ENCODE measurements around the gene PUM2.
A peak's percentile ranks its signal among the peaks of the same experiment; 100 is the strongest.
"Not testable (repeated sequence)": the region's sequence is repeated elsewhere in the genome, so short reads cannot be mapped to it uniquely, and the experiment has no call there.

PUM2 gene

DNA sequence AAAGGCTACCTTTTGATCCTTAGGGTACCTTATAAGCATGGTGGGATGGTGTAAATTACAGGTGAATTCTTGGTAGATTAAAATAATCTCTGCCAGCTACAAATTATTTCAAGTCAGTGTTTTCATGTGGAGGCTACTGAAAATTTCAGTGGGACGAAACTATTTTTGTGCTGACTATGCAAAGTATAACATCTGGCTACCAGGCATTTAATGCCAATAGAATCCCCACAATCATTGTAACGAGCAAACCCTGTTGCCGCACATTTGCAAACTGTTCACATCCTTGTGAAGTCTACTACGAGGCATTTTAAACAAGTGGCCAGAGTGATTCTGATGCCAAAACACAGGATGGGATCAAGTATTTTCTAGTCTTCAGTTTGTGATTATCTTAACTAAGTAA lies 77.6 kb downstream of the PUM2 start:
- DNase-seq (ENCODE audit: insufficient read length, low spot score) (no peak), FAIRE-seq (no peak)
- TF ChIP-seq, protein P1, sequence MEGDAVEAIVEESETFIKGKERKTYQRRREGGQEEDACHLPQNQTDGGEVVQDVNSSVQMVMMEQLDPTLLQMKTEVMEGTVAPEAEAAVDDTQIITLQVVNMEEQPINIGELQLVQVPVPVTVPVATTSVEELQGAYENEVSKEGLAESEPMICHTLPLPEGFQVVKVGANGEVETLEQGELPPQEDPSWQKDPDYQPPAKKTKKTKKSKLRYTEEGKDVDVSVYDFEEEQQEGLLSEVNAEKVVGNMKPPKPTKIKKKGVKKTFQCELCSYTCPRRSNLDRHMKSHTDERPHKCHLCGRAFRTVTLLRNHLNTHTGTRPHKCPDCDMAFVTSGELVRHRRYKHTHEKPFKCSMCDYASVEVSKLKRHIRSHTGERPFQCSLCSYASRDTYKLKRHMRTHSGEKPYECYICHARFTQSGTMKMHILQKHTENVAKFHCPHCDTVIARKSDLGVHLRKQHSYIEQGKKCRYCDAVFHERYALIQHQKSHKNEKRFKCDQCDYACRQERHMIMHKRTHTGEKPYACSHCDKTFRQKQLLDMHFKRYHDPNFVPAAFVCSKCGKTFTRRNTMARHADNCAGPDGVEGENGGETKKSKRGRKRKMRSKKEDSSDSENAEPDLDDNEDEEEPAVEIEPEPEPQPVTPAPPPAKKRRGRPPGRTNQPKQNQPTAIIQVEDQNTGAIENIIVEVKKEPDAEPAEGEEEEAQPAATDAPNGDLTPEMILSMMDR (IDR thresholded peaks at IDR 0.05; ENCODE audit: insufficient read depth, missing control alignments): no peak

DNA sequence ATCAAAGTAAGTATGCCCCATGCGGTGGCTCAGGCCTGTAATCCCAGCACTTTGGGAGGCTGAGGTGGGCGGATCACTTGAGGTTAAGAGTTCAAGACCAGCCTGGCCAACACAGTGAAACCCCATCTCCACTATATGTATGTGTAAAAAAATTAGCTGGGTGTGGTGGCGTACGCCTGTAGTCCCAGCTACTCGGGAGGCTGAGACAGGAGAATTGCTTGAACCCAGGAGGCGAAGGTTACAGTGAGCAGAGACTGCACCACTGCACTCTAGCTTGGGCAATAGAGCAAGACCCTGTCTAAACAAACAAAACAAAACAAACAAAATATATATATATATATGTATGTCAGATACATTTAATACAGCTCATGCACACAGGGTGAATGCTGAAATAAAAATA lies 82.3 kb downstream of the PUM2 start:
- not testable (repeated sequence) for FAIRE-seq; DNase-seq (ENCODE audit: insufficient read length, low spot score)

DNA sequence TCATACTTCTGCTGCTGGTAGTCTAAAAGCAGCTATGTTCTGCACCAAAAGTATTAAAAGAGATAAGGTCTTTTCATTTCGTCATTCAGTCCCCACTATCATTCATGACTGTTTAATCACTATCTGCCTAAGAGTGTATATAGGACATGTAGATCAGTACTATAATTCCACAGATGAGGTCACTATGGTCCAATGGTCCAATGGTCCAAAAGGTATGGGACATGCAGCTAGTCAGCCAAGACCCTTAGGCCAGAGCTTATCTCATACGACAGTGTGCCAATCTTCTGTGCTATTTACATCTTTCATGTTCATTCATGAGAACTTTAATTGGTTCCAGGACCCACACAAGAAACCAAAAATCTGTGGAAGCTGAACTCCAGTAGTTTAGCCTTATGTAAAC lies 83.1 kb downstream of the PUM2 start:
- FAIRE-seq (peak; percentile 25), DNase-seq (ENCODE audit: insufficient read length, low spot score) (no peak)
- TF ChIP-seq, protein P1 (IDR thresholded peaks at IDR 0.05; ENCODE audit: insufficient read depth, missing control alignments): no peak

- no peak for FAIRE-seq
- TF ChIP-seq, protein P1 (IDR thresholded peaks at IDR 0.05; ENCODE audit: insufficient read depth, missing control alignments): no peak
- no peak for DNase-seq (ENCODE audit: insufficient read length, low spot score)
Observed at GRCh38 chr2:20264629-20265028, 86.0 kb downstream of the PUM2 start.

DNA sequence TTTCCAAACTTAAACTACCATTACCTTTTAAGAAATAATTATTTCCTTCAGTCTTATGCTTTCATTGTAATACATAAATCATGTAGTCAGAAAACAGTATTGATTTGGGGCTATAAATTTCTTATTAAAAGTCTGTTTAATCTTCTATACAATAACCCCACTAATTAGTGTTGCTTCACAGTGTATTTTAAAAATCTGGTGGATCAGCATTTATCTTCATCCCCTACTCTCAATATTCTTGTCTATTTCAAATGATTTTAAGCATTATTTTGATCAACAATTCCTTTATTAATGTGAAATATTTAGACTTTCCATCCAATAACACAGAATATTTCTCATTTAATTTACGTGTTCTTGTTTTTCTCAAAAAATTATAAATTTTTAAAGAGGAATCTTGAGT lies 93.2 kb downstream of the PUM2 start:
- TF ChIP-seq, protein P1 (IDR thresholded peaks at IDR 0.05; ENCODE audit: insufficient read depth, missing control alignments): no peak
- FAIRE-seq (no peak), DNase-seq (ENCODE audit: insufficient read length, low spot score) (no peak)

DNA sequence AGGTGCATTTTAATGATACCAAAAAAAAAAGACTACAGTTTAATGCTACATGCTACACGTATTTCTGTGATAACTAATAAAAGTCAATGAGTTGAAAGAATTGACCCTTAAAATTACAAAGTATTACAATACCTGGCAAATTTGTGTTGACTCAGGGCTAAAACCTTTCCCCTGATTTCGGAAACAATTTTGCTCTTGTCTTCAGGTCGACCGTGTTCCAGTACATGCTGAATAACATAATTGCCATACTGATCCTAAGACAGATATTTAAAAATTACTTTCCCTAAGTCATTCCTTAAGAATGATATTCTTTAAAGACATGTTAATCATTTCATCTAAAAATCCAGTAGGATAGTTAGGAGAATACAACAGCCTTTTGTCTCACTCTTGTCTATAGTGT lies 95.9 kb downstream of the PUM2 start:
- TF ChIP-seq, protein P1 (IDR thresholded peaks at IDR 0.05; ENCODE audit: insufficient read depth, missing control alignments): no peak
- no peak for DNase-seq (ENCODE audit: insufficient read length, low spot score)
- no peak for FAIRE-seq

DNA sequence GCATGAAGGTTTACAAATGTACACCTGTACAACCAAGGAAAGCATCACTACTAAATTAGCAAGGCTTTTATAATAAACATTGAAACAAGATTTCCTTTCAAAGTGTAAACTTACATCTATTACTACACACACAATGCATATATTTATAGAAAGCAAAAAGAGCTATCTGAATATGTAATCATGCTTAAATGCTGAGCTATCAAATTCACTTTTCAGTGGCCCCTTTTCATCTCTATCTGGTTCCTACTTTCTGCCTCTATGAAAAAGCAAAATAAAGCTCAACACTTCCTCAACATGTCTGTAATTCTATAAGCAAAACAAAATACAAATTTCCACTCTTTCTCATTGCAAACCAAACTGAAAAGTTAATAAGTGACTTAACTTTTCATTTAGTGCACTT lies 100.2 kb downstream of the PUM2 start:
- no peak for DNase-seq (ENCODE audit: insufficient read length, low spot score)

More for the DNA sequence above, 100.2 kb downstream of the PUM2 start:
- TF ChIP-seq, protein P1 (IDR thresholded peaks at IDR 0.05; ENCODE audit: insufficient read depth, missing control alignments): no peak
- FAIRE-seq: no peak
